ENCODE data around the gene CD7.

- TF ChIP-seq CTCF (IDR thresholded peaks at IDR 0.05) (no peak), POLR2A (IDR thresholded peaks at IDR 0.05) (peak in 2 of 3 donors; percentile 25 to 50)
Measured at GRCh38 chr17:82294064-82294773, 23.2 kb downstream of the CD7 start.

All from body of pancreas (tissue), 4 donors.